Activated CD4-positive, alpha-beta T cell treated with anti-CD3 and anti-CD28 coated beads, Interleukin-2, amount 10 ng/mL, durations not matched to agents 24 days and 14 days (primary cell): ENCODE results near the gene PGBD5. TPM values are rescaled to one million over a fixed set of nuclear protein-coding genes. Genes with fewer than 3 reads are reported as not detected.

Source experiments
- DNase-seq: peaks from one replicate; pipeline ENCODE4 v3.0.0; 2022
- H3K27ac Mint-ChIP-seq: one replicate; pipeline ENCODE4 v1.8.0; 2022; ENCODE audit warnings: mild to moderate bottlenecking, mixed read lengths
- H3K27me3 Mint-ChIP-seq: one replicate; pipeline ENCODE4 v1.8.0; 2022; ENCODE audit warnings: mixed read lengths
- H3K36me3 Mint-ChIP-seq: one replicate; pipeline ENCODE4 v1.8.0; 2022; ENCODE audit warnings: low read depth, mild to moderate bottlenecking, mixed read lengths
- H3K4me1 Mint-ChIP-seq: one replicate; pipeline ENCODE4 v1.8.0; 2021; ENCODE audit warnings: mixed read lengths
- H3K4me3 Mint-ChIP-seq: one replicate; pipeline ENCODE4 v1.8.0; 2022; ENCODE audit warnings: mild to moderate bottlenecking, moderate library complexity, mixed read lengths
- H3K9me3 Mint-ChIP-seq: one replicate; pipeline ENCODE4 v1.8.0; 2021; ENCODE audit warnings: mixed read lengths
- intact Hi-C: fragments of 100-400 bp; cut with micrococcal nuclease; formaldehyde crosslinking; loops from one replicate; pipeline ENCODE4 v1.15.1; 2023
- total RNA-seq: library from RNA; stranded (reverse); gene quantifications from 2 replicates; pipeline ENCODE4 v1.2.3, GENCODE V29; 2022

Gene PGBD5
- total RNA-seq, 1 donor from 2014 or later: 0.09 TPM

DNA sequence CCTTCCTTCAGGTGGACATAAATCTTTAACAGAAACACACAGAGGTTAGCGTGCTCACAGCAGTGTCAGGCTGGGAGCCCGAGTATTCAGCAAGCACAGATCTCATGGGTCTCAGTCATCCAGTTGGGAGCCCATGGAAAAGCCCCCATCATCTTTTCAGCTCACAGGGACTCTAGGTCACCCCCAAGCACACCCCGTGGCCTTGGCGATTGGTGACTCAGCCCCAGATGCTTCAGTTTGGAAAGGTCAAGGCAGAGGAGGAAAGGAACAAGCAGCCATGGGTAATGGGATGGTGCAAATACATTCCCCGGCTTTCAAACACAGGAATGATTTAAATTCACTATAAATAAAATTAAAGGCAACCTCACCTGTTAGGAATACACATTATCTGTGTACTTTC, 88.9 kb downstream of the PGBD5 start:
- Mint-ChIP-seq H3K27me3 (peaks cover 11% of the 10 kb centered on the region), H3K4me1 (no peaks in the 10 kb centered on the region), H3K9me3 (no peaks in the 10 kb centered on the region), H3K4me3 (no peak overlapping the region), H3K27ac (no peak overlapping the region), H3K36me3 (no peaks in the 10 kb centered on the region)
- intact Hi-C loops: no loop called here
- DNase-seq: no peak

GRCh38 chr1:230335861-230336522, 90.1 kb downstream of the PGBD5 start:
- H3K9me3 Mint-ChIP-seq: no peaks in the 10 kb centered on the region
- H3K36me3 Mint-ChIP-seq: no peaks in the 10 kb centered on the region
- no peak for DNase-seq
- H3K4me1 Mint-ChIP-seq: no peaks in the 10 kb centered on the region
- no peak overlapping the region for H3K4me3 Mint-ChIP-seq
- intact Hi-C loops: no loop called here
- no peak overlapping the region for H3K27ac Mint-ChIP-seq
- H3K27me3 Mint-ChIP-seq: peaks cover 2% of the 10 kb centered on the region

DNA sequence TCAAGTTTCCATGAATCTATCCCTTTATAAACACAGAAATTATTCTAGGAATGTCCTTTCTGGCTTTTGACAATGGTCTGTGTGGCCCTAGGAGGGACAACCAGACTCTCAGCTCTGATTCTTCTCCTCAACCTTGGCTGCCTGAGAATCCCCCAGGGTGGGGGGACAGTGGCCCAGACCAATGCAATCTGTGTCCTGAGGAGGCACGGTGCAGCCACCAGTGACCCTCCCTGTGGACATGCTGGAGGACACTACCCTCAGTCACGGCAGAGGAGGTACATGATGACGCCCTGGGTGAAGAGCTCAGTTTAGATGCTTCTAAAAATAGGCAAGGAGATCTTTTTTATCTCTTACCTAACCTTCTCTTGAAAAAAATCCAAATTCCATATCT, 91.7 kb downstream of the PGBD5 start:
- intact Hi-C loops: no loop called here

DNA sequence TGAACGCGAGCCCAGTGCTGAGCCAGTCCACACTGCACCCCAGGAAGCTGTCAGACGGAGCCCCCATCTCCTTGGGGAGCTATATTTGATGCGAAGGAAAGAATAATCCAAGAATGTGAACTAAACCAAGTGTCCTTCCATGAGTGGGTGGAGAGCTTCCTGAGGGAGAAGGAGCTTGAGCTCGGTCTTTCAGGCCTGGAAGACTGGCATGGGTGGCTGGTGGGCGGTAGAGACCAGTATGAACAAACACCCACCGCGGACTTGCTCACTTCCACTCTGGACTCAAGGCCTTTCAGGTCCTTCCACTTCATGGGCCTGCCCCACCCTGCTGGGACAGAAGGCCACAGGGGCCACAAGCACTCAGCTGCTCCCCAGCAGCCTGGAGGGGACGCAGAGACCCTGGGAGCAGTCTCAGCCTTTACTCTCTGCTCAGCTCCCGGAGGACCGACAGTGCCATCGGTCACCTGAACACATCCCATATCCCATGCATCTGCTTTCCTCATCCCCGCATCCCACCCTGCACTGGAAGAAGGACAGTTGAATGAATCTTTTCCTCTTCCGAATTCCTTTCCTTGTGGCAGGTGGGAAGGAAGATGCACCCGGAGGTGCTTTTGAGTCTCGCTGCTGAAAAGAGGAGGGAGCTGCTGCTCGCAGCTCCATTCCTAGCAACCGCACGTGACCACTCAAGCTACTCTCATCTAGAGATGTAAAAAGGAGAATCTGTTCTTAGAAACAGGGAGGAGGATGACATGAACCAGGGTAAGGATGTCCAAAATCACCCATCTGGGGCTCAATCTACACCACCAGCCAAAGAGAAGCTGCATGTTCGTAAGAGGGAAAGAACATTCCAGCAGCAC, 92.3 kb downstream of the PGBD5 start:
- Mint-ChIP-seq H3K4me1 (no peaks in the 10 kb centered on the region), H3K9me3 (no peaks in the 10 kb centered on the region), H3K27me3 (no peaks in the 10 kb centered on the region), H3K4me3 (no peak overlapping the region), H3K27ac (no peak overlapping the region), H3K36me3 (no peaks in the 10 kb centered on the region)
- DNase-seq: no peak
- intact Hi-C loops: no loop called here

More for the DNA sequence above, 91.7 kb downstream of the PGBD5 start:
- H3K4me3 Mint-ChIP-seq: no peak overlapping the region
- H3K4me1 Mint-ChIP-seq: no peaks in the 10 kb centered on the region
- no peak for DNase-seq
- H3K27ac Mint-ChIP-seq: no peak overlapping the region
- no peaks in the 10 kb centered on the region for H3K36me3 Mint-ChIP-seq
- H3K27me3 Mint-ChIP-seq: peaks cover under 1% of the 10 kb centered on the region
- no peaks in the 10 kb centered on the region for H3K9me3 Mint-ChIP-seq

GRCh38 chr1:230332575-230333066, 93.5 kb downstream of the PGBD5 start:
- no peak for DNase-seq
- Mint-ChIP-seq H3K27me3 (no peaks in the 10 kb centered on the region), H3K27ac (no peak overlapping the region), H3K36me3 (no peaks in the 10 kb centered on the region), H3K4me1 (peaks cover 7% of the 10 kb centered on the region), H3K4me3 (no peak overlapping the region), H3K9me3 (no peaks in the 10 kb centered on the region)
- intact Hi-C loops: no loop called here

DNA sequence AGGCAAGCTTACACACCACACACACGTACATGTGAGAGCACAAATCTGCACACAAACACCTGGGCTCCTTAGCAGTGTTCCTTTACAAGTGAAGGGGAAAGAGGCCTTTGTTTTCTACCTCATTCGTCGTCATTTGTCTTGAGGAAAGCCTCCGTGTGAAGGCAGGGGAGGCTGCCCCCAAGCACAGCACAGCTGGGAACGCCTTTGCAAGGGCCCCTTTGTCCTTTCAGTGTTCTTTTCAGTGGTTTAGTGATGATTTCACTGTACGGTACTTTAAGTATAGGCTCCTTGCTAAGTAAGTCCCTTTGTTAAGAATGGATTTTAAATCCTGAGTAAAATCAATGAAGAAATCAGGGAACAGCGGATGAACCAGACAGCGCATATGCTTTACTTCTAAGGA, 94.1 kb downstream of the PGBD5 start:
- intact Hi-C loops: no loop called here
- H3K27me3 Mint-ChIP-seq: no peaks in the 10 kb centered on the region
- H3K4me3 Mint-ChIP-seq: no peak overlapping the region
- no peaks in the 10 kb centered on the region for H3K36me3 Mint-ChIP-seq
- H3K4me1 Mint-ChIP-seq: peaks cover 7% of the 10 kb centered on the region
- no peak overlapping the region for H3K27ac Mint-ChIP-seq
- DNase-seq: no peak
- no peaks in the 10 kb centered on the region for H3K9me3 Mint-ChIP-seq

GRCh38 chr1:230330157-230330556, 96.0 kb downstream of the PGBD5 start:
- H3K4me3 Mint-ChIP-seq: no peak overlapping the region
- H3K9me3 Mint-ChIP-seq: no peaks in the 10 kb centered on the region
- DNase-seq: no peak
- no peak overlapping the region for H3K27ac Mint-ChIP-seq
- no peaks in the 10 kb centered on the region for H3K27me3 Mint-ChIP-seq
- intact Hi-C loops: no loop called here
- peaks cover 7% of the 10 kb centered on the region for H3K4me1 Mint-ChIP-seq
- H3K36me3 Mint-ChIP-seq: no peaks in the 10 kb centered on the region

DNA sequence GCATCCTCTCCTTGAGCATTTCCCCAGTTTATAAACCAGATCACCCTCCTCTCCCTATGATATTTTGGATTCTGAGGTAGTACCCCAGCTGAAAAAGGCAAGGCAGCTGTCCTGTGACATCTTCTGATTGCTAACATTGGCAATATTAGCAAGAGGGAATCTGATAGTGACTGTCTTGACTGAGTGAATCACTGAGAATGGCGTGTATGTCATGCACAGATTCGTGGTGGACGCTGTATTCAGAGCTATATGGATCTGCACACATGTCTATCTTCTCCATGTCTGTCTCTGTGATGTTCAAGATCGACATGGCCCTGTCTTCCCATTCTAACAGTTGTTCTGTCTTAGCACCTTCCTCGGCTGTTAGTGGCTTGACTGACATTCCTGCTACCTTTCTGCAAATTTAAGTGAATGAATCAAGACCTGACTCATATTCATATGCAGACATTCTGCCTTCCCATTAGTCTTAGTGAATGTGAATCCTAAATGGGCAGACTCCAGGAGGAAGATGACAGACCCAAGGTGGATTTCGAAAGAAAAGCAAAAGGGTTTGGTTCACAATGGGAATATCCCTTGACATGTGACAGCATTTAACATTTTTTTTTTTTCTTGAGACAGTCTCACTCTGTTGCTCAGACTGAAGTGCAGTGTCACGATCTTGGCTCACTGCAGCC, 97.7 kb downstream of the PGBD5 start:
- Mint-ChIP-seq H3K36me3 (no peaks in the 10 kb centered on the region), H3K4me3 (no peak overlapping the region), H3K27me3 (no peaks in the 10 kb centered on the region), H3K27ac (peak overlapping the region; percentile 54), H3K4me1 (peaks cover 7% of the 10 kb centered on the region), H3K9me3 (no peaks in the 10 kb centered on the region)
- DNase-seq: no peak
- intact Hi-C loops: no loop called here

GRCh38 chr1:230327892-230328284, 98.2 kb downstream of the PGBD5 start:
- Mint-ChIP-seq H3K4me3 (no peak overlapping the region), H3K27me3 (no peaks in the 10 kb centered on the region), H3K27ac (peak overlapping the region; percentile 54), H3K4me1 (peaks cover 7% of the 10 kb centered on the region), H3K36me3 (no peaks in the 10 kb centered on the region), H3K9me3 (no peaks in the 10 kb centered on the region)
- peak; percentile 68 for DNase-seq
- intact Hi-C loops: no loop called here

DNA sequence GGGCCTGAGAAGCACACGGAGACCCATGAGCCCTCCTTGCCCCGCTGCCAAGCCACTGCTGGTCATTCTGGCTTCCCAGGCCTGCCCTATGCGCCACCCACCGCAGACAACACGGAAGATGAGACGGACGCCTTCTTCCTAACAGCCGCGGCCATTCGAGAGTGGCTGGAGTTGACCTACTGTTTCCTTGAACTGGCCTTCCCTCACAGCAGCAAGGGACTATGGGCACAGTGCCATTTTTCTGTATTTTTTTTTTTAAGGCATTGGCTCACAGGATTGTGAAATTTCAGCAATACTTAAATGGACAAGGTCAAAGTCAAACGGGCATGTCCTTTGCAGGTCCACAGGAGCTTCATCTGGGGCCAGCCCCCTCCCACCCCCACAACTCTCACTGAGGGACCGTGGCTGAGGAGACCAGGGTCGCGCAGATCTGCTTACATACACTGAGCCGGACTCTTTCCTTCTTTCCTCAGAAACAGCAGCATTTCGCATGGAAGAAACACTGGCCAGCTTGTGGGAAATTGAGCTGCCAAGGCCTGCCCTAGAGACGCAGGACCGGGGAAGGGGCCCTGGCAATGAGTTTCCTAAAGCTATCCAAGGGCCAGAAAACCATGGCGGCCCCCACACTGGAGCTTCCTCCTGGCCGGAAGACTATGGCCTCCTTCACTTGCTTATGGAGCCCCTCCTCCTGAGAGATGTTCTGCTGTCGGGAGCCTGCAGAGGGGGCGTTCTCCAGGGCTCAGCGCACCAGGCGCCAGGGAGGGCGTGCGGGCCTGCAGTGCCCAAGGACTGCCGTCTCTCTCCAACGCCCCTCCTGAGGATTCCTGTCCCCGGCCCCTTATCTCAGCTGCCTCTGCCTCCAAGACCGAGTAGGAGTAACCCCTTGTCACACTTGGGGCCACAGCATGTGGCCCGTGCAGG, 98.9 kb downstream of the PGBD5 start:
- peaks cover 7% of the 10 kb centered on the region for H3K4me1 Mint-ChIP-seq
- H3K27me3 Mint-ChIP-seq: no peaks in the 10 kb centered on the region
- H3K4me3 Mint-ChIP-seq: no peak overlapping the region
- intact Hi-C loops: no loop called here
- H3K27ac Mint-ChIP-seq: peak overlapping the region; percentile 39
- no peak for DNase-seq
- H3K36me3 Mint-ChIP-seq: no peaks in the 10 kb centered on the region
- H3K9me3 Mint-ChIP-seq: no peaks in the 10 kb centered on the region

DNA sequence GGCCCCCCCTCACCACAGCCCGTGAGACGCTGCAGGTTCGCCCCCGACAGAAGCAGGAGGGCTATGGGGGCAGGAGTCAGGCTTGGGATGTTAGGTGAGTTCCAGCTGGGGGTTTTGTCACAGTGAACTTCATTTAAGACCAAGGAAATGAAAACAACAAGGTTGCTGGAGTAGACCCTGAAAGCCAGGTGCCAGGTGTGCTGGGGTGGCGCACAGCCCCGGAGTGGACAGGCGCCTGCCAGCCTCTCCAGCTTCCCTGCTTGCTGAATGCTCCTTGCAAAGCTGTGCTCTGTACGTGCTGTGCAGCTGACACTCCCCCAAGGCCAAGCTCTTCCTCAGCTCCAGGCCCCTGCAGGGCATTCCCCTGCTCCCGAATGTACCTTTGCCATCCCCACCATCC, 102.4 kb downstream of the PGBD5 start:
- H3K9me3 Mint-ChIP-seq: no peaks in the 10 kb centered on the region
- H3K4me3 Mint-ChIP-seq: no peak overlapping the region
- no peak for DNase-seq
- no peak overlapping the region for H3K27ac Mint-ChIP-seq
- intact Hi-C loops: no loop called here
- H3K4me1 Mint-ChIP-seq: peaks cover 7% of the 10 kb centered on the region
- H3K36me3 Mint-ChIP-seq: no peaks in the 10 kb centered on the region
- peaks cover 2% of the 10 kb centered on the region for H3K27me3 Mint-ChIP-seq

GRCh38 chr1:230322967-230323547, 103.1 kb downstream of the PGBD5 start:
- H3K4me1 Mint-ChIP-seq: peaks cover 5% of the 10 kb centered on the region
- H3K36me3 Mint-ChIP-seq: no peaks in the 10 kb centered on the region
- H3K27me3 Mint-ChIP-seq: peaks cover 2% of the 10 kb centered on the region
- H3K27ac Mint-ChIP-seq: no peak overlapping the region
- H3K4me3 Mint-ChIP-seq: no peak overlapping the region
- no peak for DNase-seq
- H3K9me3 Mint-ChIP-seq: no peaks in the 10 kb centered on the region
- intact Hi-C loops: no loop called here

DNA sequence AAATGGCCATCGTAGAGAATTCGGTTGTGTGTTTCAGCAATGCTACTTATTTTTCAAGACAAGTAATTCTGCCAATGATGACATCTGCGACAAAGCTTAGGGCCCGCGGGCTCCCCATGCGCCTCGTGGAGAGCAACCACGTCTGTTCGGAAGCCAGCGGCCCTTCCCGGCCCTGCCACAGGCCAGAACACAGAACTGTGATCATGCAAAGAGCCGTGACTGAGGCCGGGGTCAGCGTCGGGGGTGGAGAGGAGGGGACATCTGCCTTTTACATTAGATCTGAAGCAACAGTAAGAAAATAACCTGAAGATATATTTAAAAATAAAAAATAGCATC, 103.7 kb downstream of the PGBD5 start:
- H3K36me3 Mint-ChIP-seq: no peaks in the 10 kb centered on the region
- H3K27me3 Mint-ChIP-seq: peaks cover 2% of the 10 kb centered on the region
- no peaks in the 10 kb centered on the region for H3K4me1 Mint-ChIP-seq
- intact Hi-C loops: no loop called here
- H3K4me3 Mint-ChIP-seq: no peak overlapping the region
- no peaks in the 10 kb centered on the region for H3K9me3 Mint-ChIP-seq
- H3K27ac Mint-ChIP-seq: no peak overlapping the region
- DNase-seq: no peak
